Kidney tubule cell (primary cell): ENCODE data around the gene KRT85.
A peak's percentile ranks its signal among the peaks of the same experiment; 100 is the strongest.

Source experiments
- DNase-seq: peaks from one replicate; pipeline ENCODE4 v3.0.0-alpha.2; 2018; ENCODE audit warnings: low spot score

KRT85 gene

DNA sequence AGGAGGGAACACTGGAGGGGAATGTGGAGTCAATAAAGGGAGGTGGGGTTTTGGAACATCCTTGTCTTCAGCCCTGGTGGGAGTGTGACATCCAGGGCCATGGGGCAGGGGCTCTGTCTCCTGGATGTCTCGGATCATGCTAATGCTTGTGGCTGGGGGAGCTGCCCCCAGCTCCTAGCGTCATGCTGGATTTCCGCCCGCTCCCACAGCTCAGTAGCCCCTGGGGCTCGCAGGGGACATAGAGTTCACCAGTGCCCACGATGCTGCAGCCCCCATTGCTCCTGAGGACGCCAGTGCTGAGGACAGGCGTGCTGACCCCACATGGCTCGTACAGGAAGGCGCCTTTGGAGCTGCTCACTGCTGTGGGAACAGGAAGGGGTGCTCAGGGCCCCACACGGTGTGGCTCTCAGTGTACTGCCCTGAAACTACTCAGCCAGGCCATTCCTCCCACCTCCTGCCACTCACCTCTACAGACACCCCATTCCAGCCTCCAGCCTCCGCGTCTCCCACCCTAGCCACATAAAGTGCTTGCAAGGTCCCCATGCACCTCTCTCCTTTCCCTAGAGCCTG lies 27.6 kb upstream of the KRT85 start:
- DNase-seq, result no peak

DNA sequence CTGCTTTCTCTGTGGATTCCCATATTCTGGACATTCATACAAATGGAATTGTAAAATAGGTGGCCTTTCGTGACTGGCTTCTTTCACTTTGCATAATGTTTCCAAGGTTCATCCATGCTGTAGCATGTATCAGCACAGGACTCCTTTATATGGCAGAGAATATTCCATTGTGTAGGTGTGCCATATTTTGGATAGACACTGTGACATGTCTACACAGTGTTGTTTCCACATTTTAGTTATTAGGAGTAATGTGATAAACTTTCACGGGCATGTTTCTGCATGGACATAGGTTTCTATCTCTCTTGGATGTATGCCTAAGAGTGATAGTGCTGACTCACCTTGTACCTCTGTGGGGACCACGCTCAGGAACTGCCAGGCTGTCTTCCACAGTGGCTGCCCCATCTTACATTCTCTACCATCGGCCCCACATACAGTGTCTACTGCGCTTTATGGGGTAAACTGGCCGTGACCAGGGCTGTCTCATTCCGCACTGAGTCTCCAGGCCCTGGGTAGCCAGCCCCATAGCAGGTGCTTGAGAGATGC lies 25.3 kb upstream of the KRT85 start:
- no peak for DNase-seq

DNA sequence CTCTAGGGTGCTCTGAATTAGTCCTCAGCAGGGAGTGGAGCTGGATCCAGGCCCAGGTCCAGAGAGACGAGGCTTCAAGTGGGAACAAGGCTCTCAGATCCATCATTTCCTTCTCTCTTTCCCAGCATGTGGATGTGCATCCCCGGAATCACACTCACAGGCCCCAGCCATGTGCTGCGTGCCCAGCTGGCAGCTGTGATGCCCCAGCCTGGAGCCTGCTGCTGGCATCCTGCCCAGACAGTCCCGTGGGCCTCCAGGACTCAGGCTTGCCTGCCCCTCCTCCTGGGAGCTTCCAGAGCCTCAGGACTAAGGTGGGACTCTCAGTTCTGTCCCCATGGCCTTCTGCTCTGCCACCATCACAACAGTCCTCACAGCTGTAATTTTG lies 24.3 kb upstream of the KRT85 start:
- DNase-seq, result peak; percentile 71

DNA sequence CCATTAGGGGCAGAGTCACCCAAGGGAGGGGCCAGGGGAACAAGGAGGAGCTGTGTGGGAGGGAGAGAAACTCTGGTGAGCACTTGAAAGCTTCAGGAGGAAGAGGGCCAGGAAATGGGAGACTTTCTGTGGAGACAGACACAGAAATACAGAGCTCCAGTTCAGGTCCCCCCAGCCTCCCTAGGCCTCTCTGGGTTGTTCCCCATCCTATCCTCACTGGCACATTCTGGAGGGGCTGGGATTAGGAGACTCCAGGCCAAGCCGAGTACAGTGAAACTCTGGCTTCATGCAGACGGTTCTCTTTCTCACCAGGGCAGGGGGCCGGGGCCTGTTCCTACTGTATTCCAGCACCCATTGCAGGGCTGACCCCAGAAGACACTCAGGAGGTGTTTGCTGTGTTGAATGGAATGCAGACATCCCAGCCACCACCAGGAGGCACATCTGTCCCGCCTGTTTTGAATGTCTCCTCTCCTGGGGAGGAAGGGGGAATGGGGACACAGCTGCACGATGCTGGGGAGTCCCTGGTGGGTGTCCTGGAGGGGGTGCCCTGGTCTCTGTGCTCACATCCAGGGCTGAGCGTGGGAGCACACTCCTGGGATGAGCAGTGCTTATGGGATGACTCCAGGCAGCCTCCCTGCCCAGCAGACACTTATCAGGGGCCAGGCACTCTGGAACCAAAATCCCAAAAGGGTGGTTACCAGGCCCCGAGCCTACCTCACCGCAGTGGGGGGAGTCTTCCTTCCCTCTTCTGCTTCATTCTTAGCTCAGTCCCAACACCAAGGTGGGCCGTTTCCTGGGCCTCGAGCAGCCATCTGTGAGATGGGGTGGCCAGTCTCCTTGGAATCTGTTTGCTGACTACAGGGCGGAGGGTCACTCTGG lies 23.7 kb upstream of the KRT85 start:
- peak; percentile 37 for DNase-seq

DNA sequence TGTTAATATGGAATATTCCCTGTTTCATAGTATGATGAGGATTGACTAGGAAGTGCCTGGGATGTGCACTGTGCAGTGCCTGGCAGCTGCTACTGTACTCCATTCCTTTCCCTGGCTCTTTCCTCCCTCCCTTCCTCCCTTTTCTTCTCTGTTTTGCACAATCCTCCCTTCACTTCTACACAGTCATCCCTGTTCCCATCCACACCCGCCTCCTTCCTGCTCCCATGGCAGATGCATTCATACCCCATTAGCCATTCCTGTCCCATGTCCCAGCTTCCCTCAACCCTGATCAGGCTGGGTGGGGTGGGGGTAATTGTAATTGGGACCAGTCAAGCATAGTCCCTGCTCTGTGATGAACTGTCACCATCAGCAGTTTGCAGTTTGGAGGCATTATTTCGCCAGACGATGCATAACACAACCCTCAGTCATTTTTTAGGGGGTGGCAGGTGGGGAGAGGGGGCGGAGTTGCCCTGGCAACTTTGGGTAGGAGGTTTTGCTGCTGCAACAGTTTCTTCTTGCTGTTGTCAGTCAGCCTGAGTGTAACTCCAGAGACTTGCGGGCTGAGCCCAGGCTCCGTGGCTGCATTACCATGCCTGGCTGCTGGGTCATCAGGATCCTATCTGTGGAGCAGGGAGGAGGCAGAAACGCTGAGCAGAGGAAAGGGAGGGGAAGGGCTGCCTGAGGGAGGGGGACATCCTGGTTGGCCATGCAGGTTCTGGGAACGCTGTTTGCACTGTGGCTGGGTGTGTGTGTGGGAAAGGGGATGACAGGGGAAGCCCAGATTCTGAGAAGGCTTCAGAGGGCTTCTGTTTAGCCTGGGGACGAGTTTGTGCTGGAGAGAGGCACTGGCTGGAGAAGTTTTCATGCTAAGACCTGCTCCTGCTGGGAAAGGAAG lies 22.3 kb upstream of the KRT85 start:
- DNase-seq, result peak; percentile 59

DNA sequence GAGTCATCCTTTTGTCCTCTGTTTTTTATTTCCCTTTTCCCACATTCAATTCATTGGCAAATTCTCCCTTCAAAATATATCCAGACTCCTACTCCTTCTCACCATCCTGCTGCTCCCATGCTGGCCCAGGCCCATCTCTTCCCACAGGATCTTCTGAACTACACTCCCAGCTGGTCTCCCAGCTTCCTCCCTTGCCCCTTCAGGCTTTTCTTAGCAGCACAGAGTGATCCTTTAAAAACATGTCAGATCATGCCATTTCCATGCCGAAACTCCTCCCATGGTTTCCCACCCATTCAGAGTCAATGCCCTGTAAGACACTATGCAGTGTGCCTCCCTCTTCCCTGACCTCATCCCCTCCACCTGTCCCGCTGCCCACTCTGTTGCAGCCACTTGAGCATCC lies 20.6 kb upstream of the KRT85 start:
- DNase-seq, result no peak

DNA sequence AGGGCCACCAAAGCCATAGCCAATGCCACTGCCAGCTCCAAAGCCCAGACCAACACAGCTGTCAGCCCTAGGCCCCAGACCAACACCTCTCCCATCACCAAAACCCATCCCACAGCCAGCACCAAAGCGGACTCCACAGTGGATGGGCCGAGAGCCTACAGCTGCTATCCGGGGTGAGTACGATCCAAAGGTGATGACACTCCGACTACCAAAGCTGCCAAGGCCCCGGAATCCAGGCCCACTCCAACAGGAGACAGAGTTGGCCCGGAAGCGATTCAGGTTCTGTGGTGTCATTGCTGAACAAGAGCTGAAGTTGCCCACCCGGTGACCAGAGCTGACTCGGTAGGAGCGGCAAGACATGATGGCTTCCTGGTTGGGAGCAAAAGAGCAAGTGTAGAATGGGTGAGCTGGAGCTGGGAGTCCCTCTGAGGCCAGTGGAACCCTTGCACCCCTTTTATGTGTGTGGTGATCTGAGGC lies 18.0 kb upstream of the KRT85 start, which contains the start of gene KRT84:
TSS of gene KRT84 (minus strand) at position 427 of the 477 bp plus-strand sequence. CDS start at position 360, 67 bp downstream.
- no peak for DNase-seq

DNA sequence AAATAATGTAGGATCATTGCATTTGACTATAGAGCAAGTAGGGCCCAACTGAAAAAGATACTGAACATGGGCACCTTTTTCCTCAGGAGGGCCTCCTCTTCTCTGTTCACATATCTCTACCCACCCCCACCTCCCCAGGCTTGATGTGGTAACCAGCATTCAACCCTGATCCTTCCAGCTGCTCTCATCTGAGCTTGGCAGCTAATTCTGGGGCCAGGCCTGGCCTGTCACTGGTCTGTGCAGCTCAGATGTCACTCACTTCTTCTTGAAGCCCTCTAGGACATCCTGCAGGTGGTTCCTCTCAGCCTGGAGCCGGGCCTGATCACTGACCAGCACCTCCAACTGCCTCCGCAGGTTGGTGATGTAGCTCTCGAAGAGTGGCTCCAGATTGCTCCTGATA lies 16.1 kb upstream of the KRT85 start:
- DNase-seq, result no peak

DNA sequence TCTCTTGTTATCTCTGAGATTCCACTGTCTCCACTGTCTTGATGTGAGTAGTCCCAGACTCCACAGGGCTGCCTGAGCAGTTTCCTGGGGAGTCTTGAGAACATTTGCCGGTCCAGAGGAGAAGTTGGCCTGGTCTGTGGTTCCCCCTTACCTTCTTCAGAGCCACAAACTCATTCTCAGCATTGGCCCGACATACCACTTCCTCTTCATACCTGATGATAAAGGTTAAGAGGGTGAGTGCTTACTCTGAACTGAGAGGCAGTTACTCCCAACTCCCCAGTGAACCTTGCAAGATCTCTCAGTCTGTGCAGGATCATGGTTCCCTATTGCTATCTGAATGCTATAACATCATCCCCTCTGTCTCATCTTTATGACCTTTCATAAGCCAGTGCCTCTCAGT lies 15.6 kb upstream of the KRT85 start:
- no peak for DNase-seq

DNA sequence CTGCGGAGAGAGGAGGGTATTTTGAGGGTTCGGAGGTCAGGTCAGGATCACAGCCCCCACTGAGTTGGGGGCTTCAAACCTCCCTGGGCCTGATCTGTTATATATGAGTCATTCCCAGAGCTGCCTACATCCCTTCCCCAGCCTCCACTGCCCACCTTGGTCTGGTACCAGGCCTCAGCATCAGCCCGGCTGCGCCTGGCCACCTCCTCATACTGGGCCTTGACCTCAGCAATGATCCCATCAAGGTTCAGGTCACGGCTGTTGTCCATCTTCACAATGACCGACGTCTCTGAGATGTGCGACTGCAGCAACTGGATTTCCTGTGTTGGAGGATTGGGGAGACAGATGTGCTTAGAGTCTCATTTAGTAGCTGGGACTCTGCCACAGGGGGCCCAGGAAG lies 13.9 kb upstream of the KRT85 start:
- DNase-seq, result no peak

DNA sequence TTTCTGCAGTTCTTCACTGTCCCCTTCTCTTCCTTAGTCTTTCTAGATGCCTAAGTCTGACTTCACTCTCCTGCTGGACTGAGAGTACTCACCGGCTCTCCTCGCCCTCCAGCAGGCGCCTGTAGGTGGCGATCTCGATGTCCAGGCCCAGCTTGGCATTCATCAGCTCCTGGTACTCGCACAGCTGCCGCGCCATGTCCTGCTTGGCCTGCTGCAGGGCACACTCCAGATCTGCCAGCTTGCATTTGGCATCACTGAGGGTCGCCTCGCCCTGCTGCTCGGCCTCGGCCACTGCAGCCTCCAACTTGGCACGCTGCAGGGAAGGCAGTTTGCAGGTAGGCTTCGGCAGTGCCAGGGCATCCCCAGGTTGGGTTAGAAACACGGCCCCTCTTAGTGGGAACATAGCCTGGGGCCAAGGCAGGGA lies 13.0 kb upstream of the KRT85 start:
- DNase-seq, result peak; percentile 61

DNA sequence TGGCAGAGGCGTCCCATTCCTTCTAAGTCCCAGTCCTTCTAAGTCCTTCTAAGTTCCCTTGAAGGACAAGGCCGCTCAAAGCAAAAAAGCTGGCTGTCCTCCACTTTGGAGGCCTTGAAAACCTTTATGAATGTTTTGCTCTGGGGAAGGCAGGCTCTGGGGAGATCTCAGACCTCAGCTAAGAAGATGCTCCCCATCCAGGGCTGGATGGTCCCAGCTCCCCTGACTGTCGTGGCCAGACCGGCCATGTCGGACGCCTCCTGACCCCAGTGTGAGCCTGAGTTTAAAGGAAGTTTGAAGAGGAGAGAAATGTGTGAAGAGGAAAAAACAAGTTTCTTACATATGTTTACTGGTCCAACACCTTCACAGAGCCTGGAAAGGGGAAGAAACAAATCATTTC lies 12.3 kb upstream of the KRT85 start:
- no peak for DNase-seq

DNA sequence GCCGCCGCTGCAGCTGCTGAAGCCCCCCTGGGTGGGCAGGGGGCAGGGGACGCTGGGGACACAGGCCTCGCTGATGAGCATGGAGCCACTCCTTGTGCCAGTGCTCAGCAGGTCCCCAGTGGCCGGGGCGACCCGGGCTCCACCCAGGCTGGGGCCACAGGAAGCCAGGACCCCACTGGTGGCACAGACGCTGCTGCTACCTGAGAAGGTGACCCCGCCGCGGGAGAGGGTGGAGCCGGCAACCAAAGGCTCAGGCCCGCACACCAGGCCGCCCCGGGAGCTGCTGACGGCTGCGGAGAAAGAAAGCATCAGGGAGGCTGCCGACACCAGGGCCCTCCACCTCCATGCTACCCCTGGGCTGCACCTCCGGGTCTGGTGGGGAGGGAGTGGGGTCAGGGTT lies 10.8 kb upstream of the KRT85 start:
- DNase-seq, result no peak

DNA sequence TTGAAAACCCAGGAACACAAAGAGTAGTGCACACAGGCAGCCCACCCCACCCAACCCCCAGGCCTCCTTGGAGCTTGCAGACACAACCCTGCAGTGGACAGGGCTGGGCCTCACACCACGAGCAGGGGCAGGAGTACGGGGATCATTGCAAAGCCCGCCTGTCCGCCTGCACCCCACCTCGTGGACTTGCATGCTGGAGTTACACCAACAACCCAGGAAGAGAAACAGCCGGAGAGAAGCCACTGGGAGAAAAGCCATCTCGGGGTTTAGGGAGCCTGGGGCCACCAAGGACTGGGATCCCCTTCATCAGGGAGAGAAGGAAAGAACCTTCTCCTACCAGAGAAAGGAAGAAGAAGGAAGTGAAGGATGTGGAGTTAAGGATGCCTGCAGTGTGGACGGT lies 10.0 kb upstream of the KRT85 start:
- DNase-seq, result no peak

DNA sequence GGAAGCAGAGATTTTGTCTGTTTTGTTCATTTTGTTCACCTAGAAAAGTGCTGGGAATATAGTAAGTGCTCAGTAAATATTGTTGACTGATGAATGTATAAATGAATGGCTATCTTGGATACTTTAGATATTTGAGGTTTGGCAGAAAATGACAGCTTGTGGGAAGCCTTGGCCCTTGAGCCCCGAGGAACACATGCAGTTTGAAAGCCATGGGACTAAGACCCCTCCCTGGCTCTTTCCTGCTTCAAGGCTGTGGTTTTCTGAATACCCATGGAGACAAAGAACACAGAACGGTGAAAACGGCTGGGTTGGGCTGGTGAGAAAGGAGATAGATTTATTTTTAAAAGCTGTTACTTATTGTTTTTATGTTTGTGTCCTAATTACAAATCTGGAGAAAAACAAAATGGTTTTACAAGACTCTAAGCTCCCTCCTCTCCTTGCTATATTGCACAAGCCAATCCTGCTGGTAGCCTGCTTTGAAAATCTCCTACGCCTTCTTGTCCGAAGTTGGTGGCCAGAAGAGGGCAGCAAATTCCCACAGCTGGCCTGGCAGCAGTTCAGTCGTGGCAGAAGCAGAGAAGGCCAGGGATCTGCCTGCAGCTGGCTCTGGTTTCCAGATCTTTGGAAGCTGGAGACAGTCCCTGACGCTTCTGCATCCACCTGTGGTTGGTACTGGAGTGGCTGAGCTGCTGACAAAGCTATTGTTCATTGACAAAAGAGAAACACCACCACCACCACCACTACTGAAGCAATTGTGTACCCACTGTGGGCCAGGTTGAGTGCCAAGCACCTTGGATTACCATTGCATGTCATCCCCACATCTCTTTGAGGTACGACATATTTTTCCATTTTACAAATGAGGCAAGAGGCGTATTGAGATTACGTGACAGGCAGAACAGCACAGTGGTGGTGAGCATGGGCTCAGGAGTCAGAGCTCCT lies 5.2 kb upstream of the KRT85 start:
- DNase-seq, result peak; percentile 86

DNA sequence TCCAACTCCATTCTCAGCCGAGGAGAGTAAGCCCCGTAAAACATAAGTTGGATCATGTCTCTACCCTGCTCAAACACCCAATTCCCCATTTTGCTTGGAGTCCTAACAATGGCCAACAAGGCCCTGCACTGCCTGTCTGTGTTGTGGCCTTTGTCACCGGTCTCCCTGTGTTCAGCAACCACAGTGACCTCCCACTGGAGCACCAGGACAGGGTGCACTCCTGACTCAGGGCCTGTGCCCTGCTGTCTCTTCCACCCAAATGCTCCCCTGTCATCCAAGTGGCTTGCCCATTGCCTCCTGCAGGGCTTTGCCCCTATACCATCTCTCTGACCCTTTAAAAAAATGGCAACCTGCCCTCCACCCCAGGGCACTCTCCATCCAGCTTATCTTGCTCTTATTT lies 4.4 kb upstream of the KRT85 start:
- DNase-seq, result peak; percentile 22

DNA sequence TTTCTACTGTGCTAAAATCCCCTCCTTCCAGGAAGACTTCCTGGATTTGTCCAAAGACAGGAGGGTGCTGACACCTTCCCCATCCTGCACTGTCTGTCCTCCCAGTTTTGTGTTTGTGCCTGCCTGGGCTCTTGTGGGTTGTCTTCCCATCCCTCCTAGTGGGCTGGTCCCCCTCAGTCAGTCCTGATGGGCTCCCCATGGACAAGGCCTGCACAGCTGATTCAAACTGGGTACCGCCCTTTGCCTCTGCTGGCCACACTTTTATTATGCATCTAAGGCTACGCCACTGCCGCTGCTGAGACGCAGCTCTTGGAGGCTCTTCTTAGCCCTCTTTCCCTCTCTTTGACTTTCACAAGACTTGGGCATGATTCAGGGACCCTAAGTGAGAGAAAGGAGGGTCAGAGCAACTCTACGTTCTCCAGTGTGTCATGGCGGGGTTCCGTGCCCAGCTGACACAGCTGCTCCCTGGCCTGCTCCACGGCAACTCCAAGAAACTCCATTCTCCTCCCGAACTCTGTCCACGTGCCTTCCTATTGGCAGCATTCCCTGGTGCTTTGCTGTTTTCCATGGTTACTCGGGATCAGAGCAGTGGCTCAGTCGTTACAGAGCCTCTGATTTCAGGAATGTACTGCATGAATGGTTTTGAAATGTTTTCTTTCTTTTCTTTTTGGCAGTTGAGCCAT lies 3.8 kb upstream of the KRT85 start:
- DNase-seq, result peak; percentile 84

DNA sequence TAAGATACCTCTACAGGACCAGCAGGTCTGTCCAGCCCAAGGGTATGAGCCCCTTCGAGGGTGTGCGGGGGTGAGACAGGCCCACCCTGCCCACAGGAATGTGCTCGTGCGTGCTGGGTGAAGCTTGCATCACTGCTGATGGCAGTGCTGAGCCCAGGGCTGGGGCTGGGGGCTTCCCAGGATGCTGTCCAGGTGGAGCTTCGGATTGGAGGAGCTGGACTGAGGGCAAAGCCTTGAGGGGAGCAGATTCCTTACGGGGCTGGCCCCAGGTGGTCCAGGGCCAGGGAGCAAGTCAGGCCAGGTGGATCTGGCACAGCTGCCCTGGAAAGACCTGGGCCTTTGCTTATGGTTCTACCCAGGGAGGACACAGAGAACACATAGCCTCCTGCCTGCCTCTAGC lies 2.5 kb upstream of the KRT85 start:
- DNase-seq, result no peak

DNA sequence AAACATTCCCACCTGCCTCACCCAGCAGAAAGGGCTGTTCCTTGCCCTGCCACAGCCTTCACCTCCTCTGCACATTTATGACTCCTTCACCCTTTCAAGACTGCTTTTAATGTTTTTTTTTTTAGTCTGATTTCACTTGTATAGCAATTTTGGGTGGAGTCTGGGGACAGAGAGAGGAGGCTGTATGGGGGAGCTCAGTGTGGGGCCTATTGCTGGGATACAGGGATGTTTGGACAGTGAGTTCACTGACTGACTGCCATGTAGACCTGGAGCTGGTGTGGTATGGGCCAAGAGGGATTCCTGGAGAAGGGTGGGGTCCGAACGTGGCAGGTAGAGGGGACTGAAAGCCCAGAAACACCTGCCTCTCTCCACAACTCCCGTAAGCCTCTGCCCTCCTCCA lies 1.9 kb upstream of the KRT85 start:
- no peak for DNase-seq

DNA sequence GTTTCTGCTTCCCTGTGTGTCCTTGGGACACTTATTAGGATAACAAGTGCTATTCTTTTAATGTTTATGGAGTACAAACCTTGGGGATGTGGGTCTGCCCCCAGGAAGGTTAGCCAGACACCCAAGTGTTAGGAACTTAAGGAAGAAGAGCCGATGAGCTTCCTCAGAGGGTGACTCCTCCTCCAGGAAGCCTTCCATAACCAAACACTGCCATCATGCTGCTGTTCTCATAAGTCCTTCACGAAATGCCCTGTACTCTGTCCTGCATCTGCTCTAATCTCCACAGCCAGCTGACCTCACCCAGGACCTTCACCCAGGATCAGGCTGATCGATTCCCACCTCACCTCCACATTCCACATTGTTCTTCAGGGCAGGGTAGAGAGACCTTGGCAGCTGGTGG lies 1.2 kb upstream of the KRT85 start:
- DNase-seq, result no peak

DNA sequence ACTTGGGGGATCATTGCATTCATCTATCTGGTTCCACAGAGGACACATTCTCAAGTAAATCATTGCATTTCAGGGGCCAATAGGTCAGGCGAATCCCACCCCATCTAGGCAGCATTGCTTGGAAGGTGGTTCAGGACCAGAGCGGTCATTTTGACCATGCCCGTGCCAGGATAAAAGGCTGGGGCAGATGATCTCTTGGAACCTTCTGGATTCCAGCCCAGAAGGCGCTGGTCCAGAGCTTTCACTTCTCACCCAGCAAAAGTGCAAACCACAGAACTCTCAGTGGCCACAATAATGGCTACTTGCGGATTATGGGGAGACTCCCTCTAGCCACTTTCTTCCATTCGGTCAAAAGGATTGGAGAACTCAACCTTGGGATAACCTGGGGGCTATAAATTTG lies 595 bp upstream of the KRT85 start:
- DNase-seq, result peak; percentile 15
